ENCODE results near the gene MARCKS. TPM values are rescaled to one million over a fixed set of nuclear protein-coding genes. Genes with fewer than 3 reads are reported as not detected.

Gene MARCKS
- polyA plus RNA-seq, 1 donor from 2014 or later: 369 TPM

DNA sequence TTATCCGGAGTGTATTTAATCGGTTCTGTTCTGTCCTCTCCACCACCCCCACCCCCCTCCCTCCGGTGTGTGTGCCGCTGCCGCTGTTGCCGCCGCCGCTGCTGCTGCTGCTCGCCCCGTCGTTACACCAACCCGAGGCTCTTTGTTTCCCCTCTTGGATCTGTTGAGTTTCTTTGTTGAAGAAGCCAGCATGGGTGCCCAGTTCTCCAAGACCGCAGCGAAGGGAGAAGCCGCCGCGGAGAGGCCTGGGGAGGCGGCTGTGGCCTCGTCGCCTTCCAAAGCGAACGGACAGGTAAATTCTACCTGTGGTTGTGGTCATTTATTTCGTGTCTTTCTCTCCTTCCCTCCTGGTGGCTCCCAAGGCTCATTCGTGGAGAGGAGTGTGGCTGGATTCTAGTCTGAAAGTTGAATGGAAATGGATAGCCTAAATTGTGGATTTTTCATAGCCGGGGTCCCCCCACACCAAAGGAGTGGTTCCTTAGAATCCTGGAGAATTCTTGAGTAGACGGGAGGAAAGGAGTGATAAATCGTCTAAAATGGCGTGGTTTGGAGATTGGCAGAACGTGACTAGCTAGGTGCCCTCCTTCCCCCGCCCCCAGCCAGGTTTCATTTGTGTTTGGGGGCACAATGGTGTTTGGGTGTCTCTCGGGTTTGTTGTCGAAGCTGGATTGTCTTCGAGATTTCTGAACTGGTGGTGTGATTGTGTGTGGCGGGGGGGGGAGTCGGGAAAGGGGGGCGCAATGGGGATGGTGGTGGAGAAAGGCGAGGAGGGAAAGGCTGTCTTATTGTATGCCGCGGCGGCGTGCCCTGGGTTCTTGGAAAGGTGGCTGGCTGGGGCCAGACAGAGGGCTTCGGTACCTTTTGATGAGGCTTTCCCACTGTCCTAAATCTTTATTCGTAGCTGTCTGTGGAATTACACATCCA is 673 bp downstream of the MARCKS start:
- Histone ChIP-seq H3K79me2 (replicated peaks; ENCODE audit: insufficient read depth, low read length) (peaks cover 59% of the 10 kb centered on the region), H4K20me1 (ENCODE audit: insufficient read depth) (peaks cover 20% of the 10 kb centered on the region), H2AFZ (ENCODE audit: low read depth, low read length) (no peak overlapping the region), H3K27me3 (ENCODE audit: insufficient read depth, low read depth, low read length) (no peaks in the 10 kb centered on the region), H3F3A (ENCODE audit: insufficient read depth, low read length, poor library complexity, severe bottlenecking) (peaks cover 9% of the 10 kb centered on the region), H3K9me3 (ENCODE audit: low read length) (no peaks in the 10 kb centered on the region), H3K36me3 (ENCODE audit: insufficient read depth, low read length) (peaks cover 4% of the 10 kb centered on the region), H3K4me2 (ENCODE audit: low read length) (no peak overlapping the region), H3K9ac (ENCODE audit: low read length) (peak overlapping the region; percentile 100), H3K4me3 (ENCODE audit: low read length) (peak overlapping the region; percentile 85), H3K9me2 (ENCODE audit: insufficient read depth, low read length) (no peaks in the 10 kb centered on the region), H3K27ac (ENCODE audit: low read length) (peak overlapping the region; percentile 100)
- TF ChIP-seq REST (IDR thresholded peaks at IDR 0.05; ENCODE audit: borderline replicate concordance): peak; percentile 36
- TF ChIP-seq, protein P1, sequence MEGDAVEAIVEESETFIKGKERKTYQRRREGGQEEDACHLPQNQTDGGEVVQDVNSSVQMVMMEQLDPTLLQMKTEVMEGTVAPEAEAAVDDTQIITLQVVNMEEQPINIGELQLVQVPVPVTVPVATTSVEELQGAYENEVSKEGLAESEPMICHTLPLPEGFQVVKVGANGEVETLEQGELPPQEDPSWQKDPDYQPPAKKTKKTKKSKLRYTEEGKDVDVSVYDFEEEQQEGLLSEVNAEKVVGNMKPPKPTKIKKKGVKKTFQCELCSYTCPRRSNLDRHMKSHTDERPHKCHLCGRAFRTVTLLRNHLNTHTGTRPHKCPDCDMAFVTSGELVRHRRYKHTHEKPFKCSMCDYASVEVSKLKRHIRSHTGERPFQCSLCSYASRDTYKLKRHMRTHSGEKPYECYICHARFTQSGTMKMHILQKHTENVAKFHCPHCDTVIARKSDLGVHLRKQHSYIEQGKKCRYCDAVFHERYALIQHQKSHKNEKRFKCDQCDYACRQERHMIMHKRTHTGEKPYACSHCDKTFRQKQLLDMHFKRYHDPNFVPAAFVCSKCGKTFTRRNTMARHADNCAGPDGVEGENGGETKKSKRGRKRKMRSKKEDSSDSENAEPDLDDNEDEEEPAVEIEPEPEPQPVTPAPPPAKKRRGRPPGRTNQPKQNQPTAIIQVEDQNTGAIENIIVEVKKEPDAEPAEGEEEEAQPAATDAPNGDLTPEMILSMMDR (IDR thresholded peaks at IDR 0.05; ENCODE audit: poor library complexity, severe bottlenecking): no peak
- peak; percentile 21 for TF ChIP-seq RAD21 (conservative IDR thresholded peaks at IDR 0.05)
- peak; percentile 86 for TF ChIP-seq POLR2AphosphoS5 (IDR thresholded peaks at IDR 0.05)
- TF ChIP-seq EP300 (conservative IDR thresholded peaks at IDR 0.05; ENCODE audit: poor library complexity, severe bottlenecking): no peak
- no peak for TF ChIP-seq MXI1 (conservative IDR thresholded peaks at IDR 0.05; ENCODE audit: poor library complexity, severe bottlenecking)

DNA sequence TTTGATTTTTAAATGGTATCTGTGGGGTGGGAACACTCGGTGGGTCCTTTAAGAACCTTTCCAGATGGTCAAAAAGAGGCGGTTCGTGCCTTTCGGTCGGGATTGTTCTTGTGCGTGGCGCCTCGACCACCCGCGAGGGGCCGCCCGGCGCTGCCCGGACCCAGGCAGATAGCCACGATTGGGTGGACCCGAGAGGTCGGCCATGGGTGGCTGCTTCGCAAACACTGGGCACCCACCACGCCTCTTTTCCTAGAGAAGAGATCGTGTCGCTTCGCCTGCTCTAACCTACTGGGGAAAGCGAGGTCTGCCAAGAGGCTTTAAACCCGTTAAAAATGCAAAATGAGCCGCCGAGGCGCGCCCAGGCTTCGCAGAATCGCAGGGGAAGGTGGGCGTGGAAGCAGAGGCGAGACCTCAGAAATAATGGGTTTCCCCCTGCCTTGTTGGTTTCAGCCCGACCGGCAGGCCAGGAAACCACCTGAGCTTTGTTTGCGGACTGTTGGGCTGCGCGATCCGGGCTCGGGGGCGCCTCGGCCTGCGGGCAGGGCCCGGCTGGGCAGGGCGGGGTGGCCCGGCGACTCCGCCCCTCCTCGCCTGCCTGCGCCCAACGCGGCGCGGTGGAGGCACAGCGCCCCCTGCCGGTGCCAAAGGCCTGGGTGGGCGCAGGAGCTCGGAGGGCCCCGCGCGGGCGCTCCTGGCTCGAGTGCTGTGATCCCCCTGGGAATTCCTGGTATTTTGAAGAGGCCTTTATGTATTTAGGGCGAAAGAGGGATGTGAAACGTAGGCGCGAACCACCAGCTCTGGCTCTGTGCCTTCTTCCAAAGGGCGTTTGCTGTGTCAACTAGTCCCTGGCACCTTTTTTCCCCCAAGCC is 1.6 kb downstream of the MARCKS start:
- Histone ChIP-seq H2AFZ (ENCODE audit: low read depth, low read length) (no peak overlapping the region), H3K4me2 (ENCODE audit: low read length) (peak overlapping the region; percentile 34), H3K9me2 (ENCODE audit: insufficient read depth, low read length) (no peaks in the 10 kb centered on the region), H3K27me3 (ENCODE audit: insufficient read depth, low read depth, low read length) (no peaks in the 10 kb centered on the region), H3F3A (ENCODE audit: insufficient read depth, low read length, poor library complexity, severe bottlenecking) (peaks cover 9% of the 10 kb centered on the region), H4K20me1 (ENCODE audit: insufficient read depth) (peaks cover 26% of the 10 kb centered on the region), H3K9me3 (ENCODE audit: low read length) (no peaks in the 10 kb centered on the region), H3K9ac (ENCODE audit: low read length) (peak overlapping the region; percentile 100), H3K27ac (ENCODE audit: low read length) (peak overlapping the region; percentile 100), H3K4me3 (ENCODE audit: low read length) (peak overlapping the region; percentile 85), H3K79me2 (replicated peaks; ENCODE audit: insufficient read depth, low read length) (peaks cover 67% of the 10 kb centered on the region), H3K36me3 (ENCODE audit: insufficient read depth, low read length) (peaks cover 4% of the 10 kb centered on the region)
- TF ChIP-seq, protein P1 (IDR thresholded peaks at IDR 0.05; ENCODE audit: poor library complexity, severe bottlenecking): peak; percentile 98
- TF ChIP-seq EZH2 (IDR thresholded peaks at IDR 0.05; ENCODE audit: borderline replicate concordance, insufficient read depth, low read length, poor library complexity, severe bottlenecking) (no peak), REST (IDR thresholded peaks at IDR 0.05; ENCODE audit: borderline replicate concordance) (peak; percentile 93), SMC3 (conservative IDR thresholded peaks at IDR 0.05; ENCODE audit: poor library complexity) (peak; percentile 93), TAF1 (IDR thresholded peaks at IDR 0.05; ENCODE audit: low read depth) (peak; percentile 89), EP300 (conservative IDR thresholded peaks at IDR 0.05; ENCODE audit: poor library complexity, severe bottlenecking) (peak; percentile 76), RAD21 (conservative IDR thresholded peaks at IDR 0.05) (peak; percentile 98), POLR2AphosphoS5 (IDR thresholded peaks at IDR 0.05) (peak; percentile 84), MXI1 (conservative IDR thresholded peaks at IDR 0.05; ENCODE audit: poor library complexity, severe bottlenecking) (peak; percentile 76)
